HepG2 (cell line): ENCODE results near the gene FBN3. TPM values are rescaled to one million over a fixed set of nuclear protein-coding genes. Genes with fewer than 3 reads are reported as not detected.

ENCODE experiments used
- ATAC-seq: fragments of 200-7000 bp; cut with Tn5 transposase; 3 replicates; pipeline ENCODE4 v1.9.1; 2020; ENCODE audit warnings: mild to moderate bottlenecking, moderate library complexity
- BruUV-seq: library from RNA; stranded (reverse); fragments of 400-500 nt; replicated peaks from 2 replicates; lab custom pipeline; 2021; lab: Mats Ljungman, UMichigan
- CTCF ChIA-PET: fragments of 300-600 bp; formaldehyde crosslinking; extraction: SDS; loops from one replicate; lab custom pipeline; 2021; ENCODE audit warnings: low total read pairs, inconsistent platforms, low intra/inter-chr PET ratio; lab: Yijun Ruan, JAX
- POLR2A ChIA-PET: fragments of 350-600 bp; sonication (Branson Sonifier 250); formaldehyde crosslinking; loops from one replicate; lab custom pipeline; 2020; ENCODE audit warnings: antibody characterized with exemption, inconsistent platforms; lab: Yijun Ruan, JAX
- DNase-seq: peaks from one replicate; pipeline ENCODE4 v3.0.0-alpha.2; 2015; ENCODE audit warnings: low spot score
- FAIRE-seq: peaks from 3 replicates; lab custom pipeline; 2011; peaks lifted over from hg19 to GRCh38; lab: Jason Lieb, UNC
- H2AFZ ChIP-seq: one replicate; pipeline ENCODE4 v1.6.1; 2011; ENCODE audit warnings: low read length, inconsistent platforms
- H3K27ac ChIP-seq: fragments of 300-600 bp; 3 replicates; pipeline ENCODE4 v1.8.0; 2011; ENCODE audit warnings: mixed run types, mild to moderate bottlenecking, mixed read lengths, low read length, inconsistent platforms; ENCODE audit not compliant: insufficient read depth; ENCODE audit errors: extremely low read length
- H3K27me3 ChIP-seq, 2 experiments: fragments of 200-600 bp in 1 of 2; 2 replicates in 1 of 2; 3 replicates in 1 of 2; pipeline versions ENCODE4 v1.6.0 to v1.8.0; 2011; ENCODE audit warnings: low read length in 2 of 2, mild to moderate bottlenecking in 2 of 2, moderate library complexity in 2 of 2, inconsistent platforms in 1 of 2; ENCODE audit not compliant: insufficient read depth in 2 of 2, control insufficient read depth in 1 of 2
- H3K36me3 ChIP-seq, 2 experiments: fragments of 200-600 bp in 1 of 2; replicated peaks in 1 of 2; 2 replicates in 1 of 2; 3 replicates in 1 of 2; pipeline versions ENCODE4 v1.5.1 to v1.8.0; 2011; ENCODE audit warnings: low read length in 2 of 2, inconsistent platforms in 1 of 2; ENCODE audit not compliant: insufficient read depth in 2 of 2, control insufficient read depth in 1 of 2
- H3K4me1 ChIP-seq: 2 replicates; pipeline ENCODE4 v1.5.1; 2012; ENCODE audit warnings: low read length, inconsistent platforms; ENCODE audit not compliant: insufficient read depth
- H3K4me2 ChIP-seq: 2 replicates; pipeline ENCODE4 v1.6.0; 2011; ENCODE audit warnings: low read depth, low read length, inconsistent platforms
- H3K4me3 ChIP-seq, 3 experiments: fragments of 200-600 bp in 1 of 3; sonication (generic), shearing (Covaris generic) in 1 of 3; replicated peaks in 1 of 3; 2 replicates each; pipeline ENCODE4 v1.5.1; 2011 to 2016; ENCODE audit warnings: low read length in 3 of 3, inconsistent platforms in 2 of 3, low read depth in 2 of 3, mild to moderate bottlenecking in 2 of 3, control low read depth in 1 of 3, mixed read lengths in 1 of 3; ENCODE audit not compliant: insufficient read depth in 1 of 3
- H3K79me2 ChIP-seq: one replicate; pipeline ENCODE4 v1.6.1; 2011; ENCODE audit warnings: low read length, inconsistent platforms; ENCODE audit not compliant: insufficient read depth
- H3K9ac ChIP-seq: 2 replicates; pipeline ENCODE4 v1.6.0; 2011; ENCODE audit warnings: mild to moderate bottlenecking, low read depth, low read length, inconsistent platforms; ENCODE audit not compliant: insufficient read depth
- H3K9me3 ChIP-seq: 2 replicates; pipeline ENCODE4 v1.5.1; 2012; ENCODE audit warnings: mild to moderate bottlenecking, low read length
- H4K20me1 ChIP-seq: 2 replicates; pipeline ENCODE4 v1.6.0; 2011; ENCODE audit warnings: inconsistent platforms, mild to moderate bottlenecking, low read length, moderate library complexity; ENCODE audit not compliant: insufficient read depth
- CBX2 ChIP-seq, 2 experiments: fragments of 200-600 bp in 1 of 2; sonication (generic); formaldehyde crosslinking in 1 of 2; IDR thresholded peaks; 2 replicates each; pipeline versions ENCODE4 v1.7.0 to v1.8.1; 2018 to 2022; ENCODE audit warnings: low read depth in 2 of 2, low read length in 1 of 2, mild to moderate bottlenecking in 1 of 2, missing genetic modification reagents in 1 of 2
- NKX3-1 ChIP-seq: sonication (generic); formaldehyde crosslinking; IDR thresholded peaks from 2 replicates; pipeline ENCODE4 v1.5.0; 2020; ENCODE audit warnings: missing genetic modification reagents
- RCOR2 ChIP-seq: IDR thresholded peaks from 2 replicates; pipeline ENCODE4 v1.6.1; 2016; ENCODE audit warnings: missing biosample characterization, missing genetic modification reagents
- TCF7L2 ChIP-seq: IDR thresholded peaks from 2 replicates; pipeline ENCODE4 v1.6.1; 2011; ENCODE audit warnings: mild to moderate bottlenecking, low read depth, low read length, moderate library complexity
- ZNF136 ChIP-seq: sonication (generic); formaldehyde crosslinking; IDR thresholded peaks from 2 replicates; pipeline ENCODE4 v1.8.1; 2022; ENCODE audit warnings: low read depth, mild to moderate bottlenecking, moderate library complexity, missing genetic modification reagents
- WGBS: methylation state at CpG from one replicate; pipeline ENCODE4 v1.1.6; 2017; ENCODE audit warnings: low lambda C conversion rate; 5-methylcytosine and 5-hydroxymethylcytosine counted together
- in situ Hi-C: cut with HindIII; loops from 2 replicates; pipeline ENCODE4 v1.10.0; 2017; ENCODE audit warnings: low pct_unique_long_range_greater_than_20kb; ENCODE audit not compliant: extremely low pct_ligation_motif_present
- intact Hi-C: fragments of 100-400 bp; cut with micrococcal nuclease; formaldehyde crosslinking; loops from one replicate; pipeline ENCODE4 v1.10.0; 2022; ENCODE audit not compliant: unreplicated experiment
- polyA plus RNA-seq, 8 experiments: library from polyadenylated mRNA; depleted of rRNA in 3 of 8; stranded (reverse) in 7 of 8; unstranded in 1 of 8; fragments of >200 nt; fragmentation: Illumina TruSeq in 4 of 8; extraction: Trizol in 4 of 8; gene quantifications; 2 replicates each; pipeline versions ENCODE4 v1.2.1 to v1.2.3, GENCODE V29; 2011 to 2016; ENCODE audit warnings: low read depth in 4 of 8, missing spikeins in 1 of 8, mixed read lengths in 1 of 8; ENCODE audit not compliant: insufficient read depth in 1 of 8
- total RNA-seq, 5 experiments: library from RNA; depleted of rRNA; stranded (reverse); fragments of >200 nt; fragmentation: Illumina TruSeq; extraction: Trizol; gene quantifications; 2 replicates each; pipeline ENCODE4 v1.2.3, GENCODE V29; 2016; ENCODE audit warnings: low read depth in 1 of 5
- TF ChIP-seq, protein P1 (sequence below): sonication (generic); formaldehyde crosslinking; IDR thresholded peaks from 2 replicates; pipeline ENCODE4 v1.5.1; 2020; ENCODE audit warnings: missing genetic modification reagents, mild to moderate bottlenecking, borderline replicate concordance
- TF ChIP-seq, protein P2 (sequence below): sonication (generic); formaldehyde crosslinking; IDR thresholded peaks from 2 replicates; pipeline ENCODE4 v1.4.0; 2020; ENCODE audit warnings: mild to moderate bottlenecking, missing genetic modification reagents

The FBN3 gene
- total and polyA plus RNA-seq, 2 of the 13 experiments (the other 11 are each of a cell fraction or from before 2014, with no cell fraction given): 0.20 to 1.3 TPM

DNA sequence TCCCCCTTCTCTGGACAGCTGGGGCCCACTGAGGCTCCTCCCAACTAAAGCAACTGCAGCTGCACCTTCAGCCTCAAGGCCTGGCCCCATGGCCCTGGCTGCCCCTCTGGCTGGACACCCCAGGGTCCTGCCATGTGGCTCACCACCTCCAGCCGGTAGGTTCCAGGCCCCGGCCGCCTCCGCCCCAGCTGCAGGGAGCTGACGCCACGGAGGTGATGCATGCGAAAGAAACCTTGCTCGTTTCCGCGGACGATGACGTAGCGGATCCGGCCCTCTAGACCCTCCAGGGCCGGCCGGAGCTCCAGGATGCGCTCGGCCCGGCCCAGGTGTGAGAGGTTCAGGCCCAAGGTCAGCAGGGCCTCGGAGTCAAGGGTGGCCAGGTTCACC lies 83.5 kb downstream of the FBN3 start:
- ChIA-PET POLR2A (no interaction called here), CTCF (no interaction called here)
- DNase-seq (no peak), ATAC-seq (no peak), FAIRE-seq (no peak)
- H2AFZ ChIP-seq: no peak overlapping the region
- 77% methylated on average over 14 of the region's 20 CpGs for WGBS
- no peak overlapping the region for H3K9ac ChIP-seq
- in situ Hi-C loops (no loop called here), intact Hi-C loops (no loop called here)
- no peaks in the 10 kb centered on the region for H3K4me1 ChIP-seq
- H4K20me1 ChIP-seq: no peaks in the 10 kb centered on the region
- H3K27ac ChIP-seq: no peak overlapping the region
- H3K79me2 ChIP-seq: no peaks in the 10 kb centered on the region
- H3K4me2 ChIP-seq: no peak overlapping the region
- TF ChIP-seq, protein P1, sequence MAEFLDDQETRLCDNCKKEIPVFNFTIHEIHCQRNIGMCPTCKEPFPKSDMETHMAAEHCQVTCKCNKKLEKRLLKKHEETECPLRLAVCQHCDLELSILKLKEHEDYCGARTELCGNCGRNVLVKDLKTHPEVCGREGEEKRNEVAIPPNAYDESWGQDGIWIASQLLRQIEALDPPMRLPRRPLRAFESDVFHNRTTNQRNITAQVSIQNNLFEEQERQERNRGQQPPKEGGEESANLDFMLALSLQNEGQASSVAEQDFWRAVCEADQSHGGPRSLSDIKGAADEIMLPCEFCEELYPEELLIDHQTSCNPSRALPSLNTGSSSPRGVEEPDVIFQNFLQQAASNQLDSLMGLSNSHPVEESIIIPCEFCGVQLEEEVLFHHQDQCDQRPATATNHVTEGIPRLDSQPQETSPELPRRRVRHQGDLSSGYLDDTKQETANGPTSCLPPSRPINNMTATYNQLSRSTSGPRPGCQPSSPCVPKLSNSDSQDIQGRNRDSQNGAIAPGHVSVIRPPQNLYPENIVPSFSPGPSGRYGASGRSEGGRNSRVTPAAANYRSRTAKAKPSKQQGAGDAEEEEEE: no peak
- TF ChIP-seq TCF7L2 (no peak), RCOR2 (CRISPR knock-in tag) (no peak), CBX2 (IDR thresholded peaks at IDR 0.05; ENCODE audit: low read depth, low read length) (no peak), CBX2 (CRISPR knock-in tag; IDR thresholded peaks at IDR 0.05; ENCODE audit: low read depth) (no peak), ZNF136 (CRISPR knock-in tag) (no peak), NKX3-1 (CRISPR knock-in tag) (no peak)
- TF ChIP-seq, protein P2, sequence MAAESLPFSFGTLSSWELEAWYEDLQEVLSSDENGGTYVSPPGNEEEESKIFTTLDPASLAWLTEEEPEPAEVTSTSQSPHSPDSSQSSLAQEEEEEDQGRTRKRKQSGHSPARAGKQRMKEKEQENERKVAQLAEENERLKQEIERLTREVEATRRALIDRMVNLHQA (CRISPR knock-in tag): no peak
- peaks cover 12% of the 10 kb centered on the region; the same call in 1 of the 2 replicates for H3K9me3 ChIP-seq
- 0 out of 5 replicates have a peak, but pooled peaks cover 0 to 4% of the 10 kb centered on the region in 2 experiments for H3K27me3 ChIP-seq
- BruUV-seq: no TSS peak
- H3K4me3 ChIP-seq: no peak overlapping the region
- H3K36me3 ChIP-seq: no peaks in the 10 kb centered on the region
